NT2/D1 (cell line): ENCODE measurements around the gene F2RL1.

Experiments
- SUZ12 ChIP-seq: IDR thresholded peaks from 2 replicates; pipeline ENCODE4 v1.6.1; 2011; ENCODE audit not compliant: insufficient read length, insufficient read depth; ENCODE audit errors: extremely low read depth
- ZNF274 ChIP-seq: IDR thresholded peaks from 2 replicates; pipeline ENCODE4 v1.6.1; 2011; ENCODE audit warnings: mild to moderate bottlenecking, low read depth, low read length

DNA sequence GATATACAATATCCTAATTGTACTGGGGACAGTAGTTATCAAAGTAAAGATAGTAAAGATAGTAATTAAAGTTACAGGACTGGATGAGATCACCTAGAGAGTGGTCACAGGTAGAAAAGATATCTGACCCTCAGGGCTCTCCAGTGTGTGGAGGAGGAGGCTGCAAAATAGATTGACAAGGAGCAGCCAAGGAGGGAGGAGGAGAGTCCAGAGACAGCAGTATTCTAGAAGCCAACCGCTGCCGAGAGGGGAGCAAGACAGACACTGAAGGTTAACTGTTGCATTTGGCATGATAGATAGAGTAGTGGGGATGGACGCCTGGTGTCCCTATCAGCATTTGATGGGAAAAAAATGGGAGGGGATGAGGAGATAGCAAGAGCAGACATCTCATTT, 17.0 kb upstream of the F2RL1 start:
- TF ChIP-seq ZNF274 (no peak), SUZ12 (no peak)
